Skeletal muscle satellite cell (primary cell): Measurements from ENCODE around the gene B2M. TPM values are rescaled to one million over a fixed set of nuclear protein-coding genes. Genes with fewer than 3 reads are reported as not detected.

Source experiments
- H3K27me3 ChIP-seq: 2 replicates; pipeline ENCODE4 v1.7.0; 2013; ENCODE audit warnings: low read length; ENCODE audit not compliant: control insufficient read depth, insufficient read depth
- H3K36me3 ChIP-seq: 2 replicates; pipeline ENCODE4 v1.7.0; 2013; ENCODE audit warnings: mild to moderate bottlenecking, control low read depth, low read length; ENCODE audit not compliant: insufficient read depth
- H3K4me1 ChIP-seq: 2 replicates; pipeline ENCODE4 v1.7.0; 2013; ENCODE audit warnings: low read length; ENCODE audit not compliant: control insufficient read depth, insufficient read depth
- H3K4me2 ChIP-seq: 2 replicates; pipeline ENCODE4 v1.7.0; 2013; ENCODE audit warnings: mild to moderate bottlenecking, low read length
- H3K4me3 ChIP-seq: 2 replicates; pipeline ENCODE4 v1.7.0; 2013; ENCODE audit warnings: low read length
- H3K9ac ChIP-seq: 2 replicates; pipeline ENCODE4 v1.7.0; 2013; ENCODE audit warnings: mild to moderate bottlenecking, low read depth, low read length, moderate library complexity
- H3K9me3 ChIP-seq: replicated peaks from 2 replicates; pipeline ENCODE4 v1.7.0; 2013; ENCODE audit warnings: mild to moderate bottlenecking, control low read depth, low read length
- small RNA-seq: library from RNA; depleted of rRNA; stranded (forward); fragments of <200 nt; gene quantifications from one replicate; pipeline ENCODE3, GENCODE V24; 2012

B2M gene

DNA sequence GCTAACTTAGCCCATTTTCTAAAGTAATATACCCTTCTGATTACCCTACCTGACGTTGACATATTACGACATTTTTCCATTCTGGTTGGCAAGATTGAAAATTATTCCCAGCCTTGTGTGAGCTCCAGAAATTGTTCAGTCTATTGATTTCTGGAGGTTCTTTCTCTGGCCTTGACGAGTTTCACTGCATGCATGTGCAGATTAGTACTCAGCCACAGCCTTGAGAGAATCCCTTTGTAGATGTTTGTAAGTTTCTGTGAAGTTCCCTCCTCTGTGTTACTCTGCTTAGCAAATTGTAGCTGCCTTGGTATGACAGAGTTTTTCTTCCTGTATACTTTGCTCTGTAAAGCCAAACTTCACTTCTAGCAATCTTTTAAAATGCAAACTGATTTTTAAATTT is 52.5 kb downstream of the B2M start:
- no peak overlapping the region for H3K4me3 ChIP-seq
- H3K4me2 ChIP-seq, result no peak overlapping the region
- H3K4me1 ChIP-seq, result no peaks in the 10 kb centered on the region
- no peaks in the 10 kb centered on the region for H3K36me3 ChIP-seq
- H3K9me3 ChIP-seq, result no peaks in the 10 kb centered on the region
- peaks cover 9% of the 10 kb centered on the region for H3K27me3 ChIP-seq
- H3K9ac ChIP-seq, result no peak overlapping the region

DNA sequence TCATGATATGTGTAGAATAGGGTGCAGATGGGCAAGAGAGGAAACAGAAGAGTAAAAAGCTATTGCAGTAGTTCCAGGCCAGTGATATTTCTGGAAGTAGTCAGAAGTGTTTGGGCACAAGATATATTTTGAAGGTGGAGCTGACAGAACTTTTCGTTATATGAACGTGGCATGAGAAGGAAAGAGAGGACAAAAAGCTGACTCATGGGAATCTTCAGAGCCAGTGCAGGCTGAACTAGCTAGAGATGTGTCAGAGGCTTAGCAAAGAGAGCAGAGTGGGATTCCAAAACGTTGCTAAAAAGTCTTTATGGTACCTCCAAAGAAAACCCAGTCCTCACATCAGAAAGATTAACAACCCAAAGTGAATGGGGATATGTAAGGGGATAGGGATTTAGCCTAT is 53.7 kb downstream of the B2M start:
- Histone ChIP-seq H3K4me2 (no peak overlapping the region), H3K4me3 (no peak overlapping the region), H3K27me3 (no peaks in the 10 kb centered on the region)

More for the DNA sequence above, 53.7 kb downstream of the B2M start:
- H3K9me3 ChIP-seq, result no peaks in the 10 kb centered on the region
- H3K4me1 ChIP-seq, result no peaks in the 10 kb centered on the region
- no peaks in the 10 kb centered on the region for H3K36me3 ChIP-seq
- no peak overlapping the region for H3K9ac ChIP-seq

Small RNA genes within 50 kb of the gene (small RNA-seq; reads per million reads assigned to genes)
- gene RF00019, result not detected
